A673 (cell line): ENCODE data around the gene ZFYVE9. TPM values are rescaled to one million over a fixed set of nuclear protein-coding genes. Genes with fewer than 3 reads are reported as not detected.
"Not testable (repeated sequence)": the region's sequence is repeated elsewhere in the genome, so short reads cannot be mapped to it uniquely, and the experiment has no call there.

Experiments used
- Bru-seq: library from RNA; stranded (reverse); fragments of 400-500 nt; gene quantifications from one replicate; lab custom pipeline; 2021; lab: Mats Ljungman, UMichigan
- BruChase-seq, 2 experiments: library from RNA; stranded (reverse); fragments of 400-500 nt; gene quantifications; one replicate each; lab custom pipeline; 2021; lab: Mats Ljungman, UMichigan
- BruUV-seq: library from RNA; stranded (reverse); fragments of 400-500 nt; replicated peaks from 2 replicates; lab custom pipeline; 2021; lab: Mats Ljungman, UMichigan
- CTCF ChIA-PET: fragments of 300-600 bp; sonication (Branson Sonifier 250); formaldehyde crosslinking; loops from one replicate; lab custom pipeline; 2022; ENCODE audit warnings: antibody characterized with exemption; lab: Charles Lee
- POLR2A ChIA-PET: fragments of 300-600 bp; sonication (Branson Sonifier 250); formaldehyde crosslinking; loops from one replicate; lab custom pipeline; 2022; ENCODE audit warnings: antibody characterized with exemption; ENCODE audit not compliant: low non-redundant PET; lab: Charles Lee
- DNase-seq: peaks from one replicate; pipeline ENCODE4 v3.0.0-alpha.2; 2015; ENCODE audit warnings: low spot score
- H3K27ac ChIP-seq: fragments of 200-600 bp; sonication (generic); 2 replicates; pipeline ENCODE4 v1.5.1; 2016; ENCODE audit warnings: mixed run types, low read depth, mild to moderate bottlenecking, mixed read lengths, antibody characterized with exemption, low read length; ENCODE audit not compliant: poor library complexity, severe bottlenecking
- H3K27me3 ChIP-seq: fragments of 200-600 bp; sonication (generic); replicated peaks from 2 replicates; pipeline ENCODE4 v1.6.1; 2017; ENCODE audit warnings: mixed run types, low read depth, mild to moderate bottlenecking, mixed read lengths, antibody characterized with exemption, low read length; ENCODE audit not compliant: insufficient read depth, poor library complexity
- H3K36me3 ChIP-seq: fragments of 200-600 bp; sonication (generic); 2 replicates; pipeline ENCODE4 v1.6.1; 2016; ENCODE audit warnings: mixed run types, mild to moderate bottlenecking, mixed read lengths, antibody characterized with exemption, low read length; ENCODE audit not compliant: insufficient read depth, poor library complexity, severe bottlenecking
- H3K4me1 ChIP-seq: fragments of 200-600 bp; sonication (generic); 2 replicates; pipeline ENCODE4 v1.6.1; 2017; ENCODE audit warnings: mixed run types, mild to moderate bottlenecking, mixed read lengths, antibody characterized with exemption, low read length; ENCODE audit not compliant: insufficient read depth, poor library complexity, severe bottlenecking
- H3K4me3 ChIP-seq: fragments of 200-600 bp; sonication (generic); 2 replicates; pipeline ENCODE4 v1.5.1; 2016; ENCODE audit warnings: low read depth, mixed run types, mild to moderate bottlenecking, mixed read lengths, low read length; ENCODE audit not compliant: poor library complexity, severe bottlenecking
- H3K9me3 ChIP-seq: fragments of 200-600 bp; sonication (generic); 2 replicates; pipeline ENCODE4 v1.6.1; 2016; ENCODE audit warnings: mixed run types, low read depth, mild to moderate bottlenecking, mixed read lengths, antibody characterized with exemption, low read length; ENCODE audit not compliant: poor library complexity, severe bottlenecking
- CTCF ChIP-seq: fragments of 300-800, 200-600 bp; sonication (generic); conservative IDR thresholded peaks from 2 replicates; pipeline ENCODE4 v1.5.1; 2017; ENCODE audit warnings: low read depth, mild to moderate bottlenecking, antibody characterized with exemption, low read length, moderate library complexity, mixed read lengths
- EZH2 ChIP-seq: fragments of 200-600 bp; sonication (generic); IDR thresholded peaks from 2 replicates; pipeline ENCODE4 v1.6.1; 2017; ENCODE audit warnings: borderline replicate concordance, low read depth, mild to moderate bottlenecking, mixed read lengths, antibody characterized with exemption, low read length; ENCODE audit not compliant: poor library complexity, severe bottlenecking
- intact Hi-C: fragments of 100-400 bp; cut with micrococcal nuclease; formaldehyde crosslinking; loops from one replicate; pipeline ENCODE4 v1.10.0; 2022; ENCODE audit not compliant: unreplicated experiment
- long read RNA-seq: library from polyadenylated mRNA; stranded (forward); transcript quantifications from one replicate; pipeline ENCODE4 v2.0.0, GENCODE V29; 2022
- total RNA-seq: library from RNA; stranded (reverse); gene quantifications from 2 replicates; pipeline ENCODE4 v1.2.3, GENCODE V29; 2021

Gene ZFYVE9
- total RNA-seq (19.6 and 23.3 TPM in 2 replicates), Bru-seq, nascent RNA (percentile 71 among the genes with signal in this experiment), BruChase-seq, experiment 1, labeled RNA remaining after a 2-hour chase (percentile 61 among the genes with signal in this experiment), BruChase-seq, experiment 2, labeled RNA remaining after a 6-hour chase (percentile 71 among the genes with signal in this experiment)
- long read RNA-seq, full-length matches to known transcripts: 1 of 4 reads
- long read RNA-seq, partial matches to known transcripts: 1 of 4 reads
- long read RNA-seq, other reads (novel, unspliced or antisense): 2 of 4 reads

- peak within 1 kb of the TSS; percentile 94 for H3K27ac ChIP-seq
- H3K4me3 ChIP-seq: peak within 1 kb of the TSS; percentile 97
- peak; percentile 90 for DNase-seq
- H3K36me3 ChIP-seq: no peaks in the 10 kb centered on the region
- ChIA-PET CTCF (interaction anchor here (0.6 kb wide), 1 partner anchor 188 kb away, joined by 3 read pairs; no protein-coding TSS in a partner anchor), POLR2A (no interaction called here)
- no peaks in the 10 kb centered on the region for H3K9me3 ChIP-seq
- peaks cover 19% of the 10 kb centered on the region for H3K4me1 ChIP-seq
- no TSS peak for BruUV-seq
- intact Hi-C loops: loop anchor here (5.0 kb wide), 2 partner anchors 156 to 226 kb away; partner anchors contain the start of gene CC2D1B
- no peak for TF ChIP-seq EZH2
- peak; percentile 48; the same call in 1 of the 2 replicates for TF ChIP-seq CTCF
- H3K27me3 ChIP-seq: no peaks in the 10 kb centered on the region
Observed at GRCh38 chr1:52141513-52142219, at the start of gene ZFYVE9. Gene ZFYVE9, plus strand, starts transcription at chr1:52142089. Its CDS starts 91,118 bp downstream, at chr1:52233207.

- CTCF ChIA-PET, POLR2A ChIA-PET: not testable (repeated sequence)
Observed at GRCh38 chr1:52094300-52094699, 47.6 kb upstream of the ZFYVE9 start.

GRCh38 chr1:52096216-52096615, 45.7 kb upstream of the ZFYVE9 start:
- Histone ChIP-seq H3K4me3 (no peak overlapping the region), H3K27me3 (no peaks in the 10 kb centered on the region), H3K27ac (no peak overlapping the region), H3K36me3 (peaks cover 4% of the 10 kb centered on the region), H3K4me1 (no peaks in the 10 kb centered on the region), H3K9me3 (no peaks in the 10 kb centered on the region)
- ChIA-PET CTCF (no interaction called here), POLR2A (no interaction called here)
- BruUV-seq: no TSS peak
- no peak for TF ChIP-seq EZH2
- intact Hi-C loops: no loop called here
- no peak for DNase-seq

More at GRCh38 chr1:52094300-52094699, 47.6 kb upstream of the ZFYVE9 start:
- H3K36me3 ChIP-seq: peaks cover 21% of the 10 kb centered on the region
- H3K27me3 ChIP-seq, H3K27ac ChIP-seq, H3K4me3 ChIP-seq, intact Hi-C loops, H3K9me3 ChIP-seq, H3K4me1 ChIP-seq, DNase-seq, BruUV-seq: not testable (repeated sequence)

GRCh38 chr1:52098139-52098871, 43.6 kb upstream of the ZFYVE9 start:
- no peaks in the 10 kb centered on the region for H3K9me3 ChIP-seq
- ChIA-PET CTCF (no interaction called here), POLR2A (no interaction called here)
- BruUV-seq: no TSS peak
- no peak overlapping the region for H3K27ac ChIP-seq
- H3K27me3 ChIP-seq: no peaks in the 10 kb centered on the region
- intact Hi-C loops: no loop called here
- no peak for DNase-seq
- H3K4me3 ChIP-seq: no peak overlapping the region
- no peak for TF ChIP-seq EZH2
- no peaks in the 10 kb centered on the region for H3K4me1 ChIP-seq
- no peaks in the 10 kb centered on the region for H3K36me3 ChIP-seq
